PC-9 (cell line): Measurements from ENCODE around the gene IMMP2L. TPM values are rescaled to one million over a fixed set of nuclear protein-coding genes. Genes with fewer than 3 reads are reported as not detected.

ENCODE experiments used
- BruUV-seq: library from RNA; stranded (reverse); fragments of 400-500 nt; replicated peaks from 2 replicates; lab custom pipeline; 2021; lab: Mats Ljungman, UMichigan
- CTCF ChIA-PET: fragments of 300-600 bp; sonication (Branson Sonifier 250); formaldehyde crosslinking; loops from one replicate; lab custom pipeline; 2022; ENCODE audit warnings: antibody characterized with exemption; lab: Charles Lee
- POLR2A ChIA-PET: fragments of 300-600 bp; sonication (Branson Sonifier 250); formaldehyde crosslinking; loops from one replicate; lab custom pipeline; 2022; ENCODE audit warnings: antibody characterized with exemption; ENCODE audit not compliant: unreplicated experiment; lab: Charles Lee
- DNase-seq, 2 experiments: peaks; one replicate each; pipeline versions ENCODE4 v3.0.0 to v3.0.0-alpha.2; 2015 to 2022; ENCODE audit warnings: mixed read lengths in 1 of 2
- H2AFZ ChIP-seq: fragments of 200-600 bp; sonication (generic); 2 replicates; pipeline ENCODE4 v1.8.1; 2017; ENCODE audit warnings: antibody characterized with exemption
- H3F3A ChIP-seq: fragments of 200-600 bp; sonication (generic); 2 replicates; pipeline ENCODE4 v1.8.1; 2017; ENCODE audit warnings: antibody characterized with exemption, mild to moderate bottlenecking, low read depth; ENCODE audit not compliant: insufficient read depth
- H3K27ac ChIP-seq: fragments of 200-600 bp; sonication (generic); 2 replicates; pipeline ENCODE4 v1.6.1; 2016; ENCODE audit warnings: mixed run types
- H3K27me3 ChIP-seq: fragments of 200-600 bp; sonication (generic); 2 replicates; pipeline ENCODE4 v1.6.1; 2016; ENCODE audit warnings: low read depth, mixed run types; ENCODE audit not compliant: insufficient read depth
- H3K36me3 ChIP-seq: fragments of 200-600 bp; sonication (generic); 2 replicates; pipeline ENCODE4 v1.6.1; 2016; ENCODE audit warnings: low read depth, mixed run types
- H3K4me1 ChIP-seq: fragments of 200-600 bp; sonication (generic); replicated peaks from 2 replicates; pipeline ENCODE4 v1.6.1; 2016; ENCODE audit warnings: mixed run types; ENCODE audit not compliant: insufficient read depth
- H3K4me2 ChIP-seq: fragments of 200-600 bp; sonication (generic); 2 replicates; pipeline ENCODE4 v1.6.1; 2017; ENCODE audit warnings: mixed run types
- H3K4me3 ChIP-seq: fragments of 200-600 bp; sonication (generic); 2 replicates; pipeline ENCODE4 v1.6.1; 2016; ENCODE audit warnings: mixed run types
- H3K79me2 ChIP-seq: fragments of 200-600 bp; sonication (generic); 2 replicates; pipeline ENCODE4 v1.6.1; 2017; ENCODE audit warnings: low read depth, mixed run types
- H3K9me2 ChIP-seq: fragments of 200-600 bp; sonication (generic); 2 replicates; pipeline ENCODE4 v1.8.1; 2017; ENCODE audit warnings: mild to moderate bottlenecking; ENCODE audit not compliant: insufficient read depth
- H3K9me3 ChIP-seq: fragments of 200-600 bp; sonication (generic); 2 replicates; pipeline ENCODE4 v1.8.1; 2016; ENCODE audit warnings: low read depth; ENCODE audit not compliant: insufficient read depth
- H4K20me1 ChIP-seq: fragments of 200-600 bp; sonication (generic); 2 replicates; pipeline ENCODE4 v1.8.1; 2017; ENCODE audit not compliant: insufficient read depth
- CTCF ChIP-seq: fragments of 200-600 bp; sonication (generic); conservative IDR thresholded peaks from 2 replicates; pipeline ENCODE4 v1.6.1; 2017; ENCODE audit warnings: mixed run types, antibody characterized with exemption, mild to moderate bottlenecking, moderate library complexity
- EZH2 ChIP-seq: fragments of 200-600 bp; sonication (generic); IDR thresholded peaks from 2 replicates; pipeline ENCODE4 v1.8.0; 2017; ENCODE audit warnings: antibody characterized with exemption, low read depth
- intact Hi-C: fragments of 100-400 bp; cut with micrococcal nuclease; formaldehyde crosslinking; loops from one replicate; pipeline ENCODE4 v1.10.0; 2022; ENCODE audit not compliant: unreplicated experiment
- total RNA-seq: library from RNA; stranded (reverse); gene quantifications from 2 replicates; pipeline ENCODE4 v1.2.3, GENCODE V29; 2021

The IMMP2L gene
- total RNA-seq, 1 experiment from 2014 or later, result 40.5 TPM

- no TSS peak for BruUV-seq
- H3K9me2 ChIP-seq, result no peaks in the 10 kb centered on the region
- H3K27me3 ChIP-seq, result no peaks in the 10 kb centered on the region
- no peak overlapping the region for H2AFZ ChIP-seq
- H4K20me1 ChIP-seq, result no peaks in the 10 kb centered on the region
- ChIA-PET CTCF (interaction anchor here (0.6 kb wide), 1 partner anchor 58 kb away, joined by 3 read pairs; no protein-coding TSS in a partner anchor), POLR2A (interaction anchor here (0.6 kb wide), 1 partner anchor 51 kb away, joined by 3 read pairs; no protein-coding TSS in a partner anchor)
- peak; percentile 52 to 77 for DNase-seq
- H3K9me3 ChIP-seq, result no peaks in the 10 kb centered on the region
- no peak for TF ChIP-seq EZH2
- TF ChIP-seq CTCF, result no peak
- H3K4me2 ChIP-seq, result peak overlapping the region; percentile 23; the same call in 1 of the 2 replicates
- intact Hi-C loops, result loop anchor here (2.0 kb wide), 1 partner anchor 151 kb away; no protein-coding TSS in a partner anchor
- no peaks in the 10 kb centered on the region for H3K79me2 ChIP-seq
- no peak overlapping the region for H3K4me3 ChIP-seq
- no peak overlapping the region; the same call in 1 of the 2 replicates for H3K27ac ChIP-seq
- no peaks in the 10 kb centered on the region for H3F3A ChIP-seq
- no peaks in the 10 kb centered on the region for H3K36me3 ChIP-seq
- peaks cover 15% of the 10 kb centered on the region for H3K4me1 ChIP-seq
These were observed 204.6 kb downstream of the IMMP2L start for GRCh38 chr7:111357691-111358090.

GRCh38 chr7:111356941-111357340, 205.4 kb downstream of the IMMP2L start:
- DNase-seq, result no peak
- H3K4me1 ChIP-seq, result peaks cover 15% of the 10 kb centered on the region
- ChIA-PET POLR2A (no interaction called here), CTCF (interaction anchor here (0.6 kb wide), 1 partner anchor 57 kb away, joined by 3 read pairs; no protein-coding TSS in a partner anchor)
- no peak overlapping the region for H2AFZ ChIP-seq
- H3K4me3 ChIP-seq, result no peak overlapping the region
- no peak for TF ChIP-seq EZH2
- no peaks in the 10 kb centered on the region for H3K9me3 ChIP-seq
- no TSS peak for BruUV-seq
- H3K27me3 ChIP-seq, result no peaks in the 10 kb centered on the region
- intact Hi-C loops, result no loop called here
- peak overlapping the region; percentile 24 for H3K27ac ChIP-seq
- no peaks in the 10 kb centered on the region for H3K9me2 ChIP-seq
- H3F3A ChIP-seq, result no peaks in the 10 kb centered on the region
- H4K20me1 ChIP-seq, result no peaks in the 10 kb centered on the region
- H3K36me3 ChIP-seq, result no peaks in the 10 kb centered on the region
- H3K79me2 ChIP-seq, result no peaks in the 10 kb centered on the region
- H3K4me2 ChIP-seq, result no peak overlapping the region

GRCh38 chr7:111352319-111352718, 210.0 kb downstream of the IMMP2L start:
- H3K9me3 ChIP-seq, result no peaks in the 10 kb centered on the region
- POLR2A ChIA-PET, result no interaction called here
- no peak overlapping the region for H2AFZ ChIP-seq
- intact Hi-C loops, result no loop called here
- no peaks in the 10 kb centered on the region for H3F3A ChIP-seq
- H3K4me1 ChIP-seq, result peaks cover 2% of the 10 kb centered on the region; the same call in 1 of the 2 replicates
- H3K9me2 ChIP-seq, result no peaks in the 10 kb centered on the region
- no peaks in the 10 kb centered on the region for H4K20me1 ChIP-seq
- BruUV-seq, result no TSS peak
- no peak overlapping the region for H3K4me3 ChIP-seq
- H3K36me3 ChIP-seq, result no peaks in the 10 kb centered on the region
- CTCF ChIA-PET, result no interaction called here
- no peaks in the 10 kb centered on the region for H3K27me3 ChIP-seq
- TF ChIP-seq CTCF, result no peak
- no peak for TF ChIP-seq EZH2
- no peak overlapping the region for H3K27ac ChIP-seq
- DNase-seq, result no peak
- H3K4me2 ChIP-seq, result no peak overlapping the region
- no peaks in the 10 kb centered on the region for H3K79me2 ChIP-seq

GRCh38 chr7:111346219-111346618, 216.1 kb downstream of the IMMP2L start:
- Histone ChIP-seq H3F3A (no peaks in the 10 kb centered on the region), H3K4me2 (no peak overlapping the region), H3K4me1 (no peaks in the 10 kb centered on the region), H2AFZ (no peak overlapping the region), H3K27me3 (no peaks in the 10 kb centered on the region), H3K9me2 (no peaks in the 10 kb centered on the region), H3K27ac (no peak overlapping the region), H3K36me3 (no peaks in the 10 kb centered on the region), H4K20me1 (no peaks in the 10 kb centered on the region), H3K4me3 (no peak overlapping the region), H3K9me3 (no peaks in the 10 kb centered on the region), H3K79me2 (no peaks in the 10 kb centered on the region)
- TF ChIP-seq EZH2, result no peak
- TF ChIP-seq CTCF, result no peak
- CTCF ChIA-PET, result no interaction called here
- intact Hi-C loops, result no loop called here
- no TSS peak for BruUV-seq
- no peak for DNase-seq
- POLR2A ChIA-PET, result no interaction called here
